Endothelial cell (in vitro differentiated cells): ENCODE measurements around the gene ZNF578. TPM values are rescaled to one million over a fixed set of nuclear protein-coding genes. Genes with fewer than 3 reads are reported as not detected.
"Not testable (repeated sequence)": the region's sequence is repeated elsewhere in the genome, so short reads cannot be mapped to it uniquely, and the experiment has no call there.

Experiments used
- DNase-seq: peaks from one replicate; pipeline ENCODE4 v3.0.0; 2021; ENCODE audit warnings: low spot score
- H3K27ac Mint-ChIP-seq: one replicate; pipeline ENCODE4 v1.8.0; 2021; ENCODE audit warnings: mixed read lengths, inconsistent platforms; ENCODE audit not compliant: unreplicated experiment
- H3K27me3 Mint-ChIP-seq: one replicate; pipeline ENCODE4 v1.8.0; 2021; ENCODE audit warnings: mild to moderate bottlenecking, moderate library complexity, mixed read lengths, inconsistent platforms; ENCODE audit not compliant: unreplicated experiment
- H3K36me3 Mint-ChIP-seq: one replicate; pipeline ENCODE4 v1.8.0; 2021; ENCODE audit warnings: mild to moderate bottlenecking, low read depth, mixed read lengths, inconsistent platforms; ENCODE audit not compliant: unreplicated experiment
- H3K4me1 Mint-ChIP-seq: one replicate; pipeline ENCODE4 v1.8.0; 2021; ENCODE audit warnings: mild to moderate bottlenecking, mixed read lengths, inconsistent platforms; ENCODE audit not compliant: unreplicated experiment
- H3K4me3 Mint-ChIP-seq: one replicate; pipeline ENCODE4 v1.8.0; 2021; ENCODE audit warnings: mild to moderate bottlenecking, mixed read lengths, inconsistent platforms; ENCODE audit not compliant: unreplicated experiment
- H3K9me3 Mint-ChIP-seq: one replicate; pipeline ENCODE4 v1.8.0; 2021; ENCODE audit warnings: mixed read lengths, inconsistent platforms; ENCODE audit not compliant: unreplicated experiment
- total RNA-seq: library from RNA; stranded (reverse); fragmentation: NEBNext Ultra II Directional; extraction: Animal tissue kit (Norgen Biotek cat#: 25700); gene quantifications from one replicate; pipeline ENCODE4 v1.2.1, GENCODE V29; 2021; ENCODE audit not compliant: unreplicated experiment
- TF ChIP-seq, protein P1 (sequence below): fragments of 200-600 bp; sonication (generic); IDR thresholded peaks from one replicate; pipeline ENCODE4 v1.5.0; 2021; ENCODE audit warnings: antibody characterized with exemption; ENCODE audit not compliant: unreplicated experiment

The ZNF578 gene
- total RNA-seq, 1 donor from 2014 or later: 0.26 TPM

DNA sequence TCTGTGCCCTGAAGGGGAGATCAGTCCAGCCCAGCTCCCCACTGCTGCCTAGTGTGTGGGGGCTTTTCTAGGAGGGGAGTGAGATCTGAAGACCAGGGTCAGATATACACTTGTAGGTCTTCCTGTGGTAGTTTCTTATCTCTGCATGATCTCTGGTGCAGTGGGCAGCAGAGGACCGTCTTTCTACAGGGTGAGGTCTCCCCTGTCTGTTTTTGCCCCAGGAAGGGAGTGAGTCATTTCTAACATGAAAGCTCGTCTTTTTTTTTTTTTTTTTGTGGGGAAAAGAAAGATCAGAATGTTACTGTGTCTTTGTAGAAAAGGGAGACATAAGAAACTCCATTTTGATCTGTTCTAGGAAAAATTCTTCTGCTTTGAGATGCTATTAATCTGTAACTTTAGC is 65.3 kb downstream of the ZNF578 start:
- no peaks in the 10 kb centered on the region for H3K9me3 Mint-ChIP-seq

DNA sequence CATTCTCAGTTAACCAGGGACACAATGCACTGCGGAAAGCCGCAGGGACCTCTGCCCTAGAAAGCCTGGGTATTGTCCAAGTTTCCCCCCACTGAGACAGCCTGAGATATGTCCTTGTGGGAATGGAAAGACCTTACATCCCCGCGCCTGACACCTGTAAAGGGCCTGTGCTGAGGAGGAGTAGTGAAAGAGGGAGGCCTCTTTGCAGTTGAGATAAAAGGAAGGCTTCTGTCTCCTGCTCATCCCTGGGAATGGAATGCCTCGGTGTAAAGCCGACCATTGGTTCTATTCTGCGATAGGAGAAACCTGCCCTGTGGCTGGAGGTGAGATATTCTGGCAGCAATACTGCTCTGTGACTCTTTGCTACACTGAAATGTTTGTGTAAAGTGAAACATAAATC is 65.8 kb downstream of the ZNF578 start:
- not testable (repeated sequence) for H3K9me3 Mint-ChIP-seq, H3K4me1 Mint-ChIP-seq, H3K36me3 Mint-ChIP-seq

More for the DNA sequence above, 65.3 kb downstream of the ZNF578 start:
- Mint-ChIP-seq H3K27ac (no peak overlapping the region), H3K4me1 (no peaks in the 10 kb centered on the region), H3K4me3 (no peak overlapping the region), H3K27me3 (peaks cover 14% of the 10 kb centered on the region), H3K36me3 (peaks cover 7% of the 10 kb centered on the region)
- no peak for DNase-seq
- TF ChIP-seq, protein P1, sequence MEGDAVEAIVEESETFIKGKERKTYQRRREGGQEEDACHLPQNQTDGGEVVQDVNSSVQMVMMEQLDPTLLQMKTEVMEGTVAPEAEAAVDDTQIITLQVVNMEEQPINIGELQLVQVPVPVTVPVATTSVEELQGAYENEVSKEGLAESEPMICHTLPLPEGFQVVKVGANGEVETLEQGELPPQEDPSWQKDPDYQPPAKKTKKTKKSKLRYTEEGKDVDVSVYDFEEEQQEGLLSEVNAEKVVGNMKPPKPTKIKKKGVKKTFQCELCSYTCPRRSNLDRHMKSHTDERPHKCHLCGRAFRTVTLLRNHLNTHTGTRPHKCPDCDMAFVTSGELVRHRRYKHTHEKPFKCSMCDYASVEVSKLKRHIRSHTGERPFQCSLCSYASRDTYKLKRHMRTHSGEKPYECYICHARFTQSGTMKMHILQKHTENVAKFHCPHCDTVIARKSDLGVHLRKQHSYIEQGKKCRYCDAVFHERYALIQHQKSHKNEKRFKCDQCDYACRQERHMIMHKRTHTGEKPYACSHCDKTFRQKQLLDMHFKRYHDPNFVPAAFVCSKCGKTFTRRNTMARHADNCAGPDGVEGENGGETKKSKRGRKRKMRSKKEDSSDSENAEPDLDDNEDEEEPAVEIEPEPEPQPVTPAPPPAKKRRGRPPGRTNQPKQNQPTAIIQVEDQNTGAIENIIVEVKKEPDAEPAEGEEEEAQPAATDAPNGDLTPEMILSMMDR: no peak

DNA sequence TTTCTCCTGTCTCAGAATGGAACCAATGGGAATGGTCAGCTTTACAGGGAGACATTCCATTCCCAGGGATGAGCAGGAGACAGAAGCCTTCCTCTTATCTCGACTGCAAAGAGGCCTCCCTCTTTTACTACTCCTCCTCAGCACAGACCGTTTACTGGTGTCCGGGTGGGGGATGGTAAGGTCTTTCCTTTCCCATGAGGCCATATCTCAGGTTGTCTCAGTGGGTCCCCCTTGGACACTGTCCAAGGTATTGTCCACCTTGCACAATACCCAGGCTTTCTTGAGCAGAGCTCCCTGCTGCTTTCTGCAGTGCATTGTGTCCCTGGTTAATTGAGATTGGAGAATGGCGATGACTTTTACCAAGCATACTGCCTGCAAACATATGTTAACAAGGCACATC is 66.7 kb downstream of the ZNF578 start:
- no peak for DNase-seq
- TF ChIP-seq, protein P1: no peak
- Mint-ChIP-seq H3K27me3 (peaks cover 13% of the 10 kb centered on the region), H3K36me3 (peaks cover 4% of the 10 kb centered on the region), H3K4me3 (no peak overlapping the region), H3K9me3 (no peaks in the 10 kb centered on the region), H3K4me1 (no peaks in the 10 kb centered on the region), H3K27ac (no peak overlapping the region)

More for the DNA sequence above, 65.8 kb downstream of the ZNF578 start:
- not testable (repeated sequence) for H3K27ac Mint-ChIP-seq, H3K4me3 Mint-ChIP-seq, DNase-seq
- H3K27me3 Mint-ChIP-seq: peaks cover 13% of the 10 kb centered on the region

DNA sequence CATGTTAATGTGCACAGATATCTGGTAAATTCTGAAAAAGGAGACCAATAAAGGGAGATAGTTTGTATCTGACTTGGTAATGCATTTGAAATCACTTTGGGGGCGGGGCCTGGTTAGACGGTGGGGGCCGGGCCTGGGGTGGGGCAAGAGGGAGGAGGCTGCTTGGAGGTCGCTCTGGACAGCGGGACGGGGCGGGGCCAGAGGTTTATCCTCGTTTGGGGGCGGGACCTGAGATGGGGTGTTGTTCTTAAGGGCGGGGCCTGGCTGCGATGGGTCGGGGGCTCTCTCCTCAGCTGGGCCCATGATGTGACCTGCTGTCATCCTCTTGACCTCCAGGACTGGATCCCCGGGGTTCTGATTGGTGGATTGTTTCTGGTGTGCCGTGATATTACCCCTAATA is 69.2 kb downstream of the ZNF578 start:
- Mint-ChIP-seq H3K4me1 (no peaks in the 10 kb centered on the region), H3K9me3 (no peaks in the 10 kb centered on the region), H3K27ac (no peak overlapping the region), H3K36me3 (peaks cover 4% of the 10 kb centered on the region), H3K27me3 (peaks cover 10% of the 10 kb centered on the region), H3K4me3 (no peak overlapping the region)
- TF ChIP-seq, protein P1: no peak
- no peak for DNase-seq

DNA sequence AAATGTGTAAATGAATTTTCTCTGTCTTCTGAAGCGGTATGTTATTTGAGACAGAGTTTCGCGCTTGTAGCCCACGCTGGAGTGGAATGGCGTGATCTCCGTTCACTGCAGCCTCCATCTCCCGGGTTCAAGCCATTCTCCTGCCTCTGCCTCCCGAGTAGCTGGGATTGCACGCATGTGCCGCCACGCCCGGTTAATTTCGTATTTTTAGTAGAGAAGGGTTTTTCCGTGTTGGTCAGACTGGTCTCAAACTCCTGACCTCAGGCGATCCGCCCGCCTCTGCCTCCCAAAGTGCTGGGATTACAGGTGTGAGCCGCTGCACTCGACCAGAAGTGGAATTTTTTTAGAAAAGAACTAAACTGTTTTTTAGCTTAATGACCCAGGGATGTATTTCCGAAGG is 70.7 kb downstream of the ZNF578 start:
- Mint-ChIP-seq H3K27me3 (peaks cover 15% of the 10 kb centered on the region), H3K4me3 (no peak overlapping the region), H3K36me3 (peaks cover 7% of the 10 kb centered on the region), H3K4me1 (peaks cover 10% of the 10 kb centered on the region), H3K27ac (no peak overlapping the region), H3K9me3 (no peaks in the 10 kb centered on the region)
- no peak for DNase-seq
- TF ChIP-seq, protein P1: no peak
